Measurements from ENCODE around the gene ARFGEF2.
"Not testable (repeated sequence)": the region's sequence is repeated elsewhere in the genome, so short reads cannot be mapped to it uniquely, and the experiment has no call there.

The ARFGEF2 gene

DNA sequence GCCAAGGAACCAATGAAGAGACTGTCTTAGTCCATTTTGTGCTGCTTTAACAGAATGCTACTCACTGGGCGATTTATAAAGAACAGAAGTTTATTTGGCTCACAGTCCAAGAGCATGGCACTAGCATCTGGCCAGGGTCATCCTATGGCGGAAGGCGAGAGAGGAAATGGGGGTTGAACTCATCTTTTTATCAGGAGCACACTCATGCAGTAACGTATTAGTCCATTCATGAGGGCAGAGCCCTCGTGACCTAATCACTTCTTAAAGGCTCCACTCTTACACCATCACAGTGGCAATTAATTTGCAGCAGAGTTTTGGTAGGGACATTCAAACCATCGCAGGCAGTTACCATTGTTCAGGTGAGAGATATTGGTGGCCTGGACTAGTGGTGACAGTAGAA, 8.5 kb downstream of the ARFGEF2 start:
- peak in 1 of 2 donors; percentile 34 for DNase-seq

DNA sequence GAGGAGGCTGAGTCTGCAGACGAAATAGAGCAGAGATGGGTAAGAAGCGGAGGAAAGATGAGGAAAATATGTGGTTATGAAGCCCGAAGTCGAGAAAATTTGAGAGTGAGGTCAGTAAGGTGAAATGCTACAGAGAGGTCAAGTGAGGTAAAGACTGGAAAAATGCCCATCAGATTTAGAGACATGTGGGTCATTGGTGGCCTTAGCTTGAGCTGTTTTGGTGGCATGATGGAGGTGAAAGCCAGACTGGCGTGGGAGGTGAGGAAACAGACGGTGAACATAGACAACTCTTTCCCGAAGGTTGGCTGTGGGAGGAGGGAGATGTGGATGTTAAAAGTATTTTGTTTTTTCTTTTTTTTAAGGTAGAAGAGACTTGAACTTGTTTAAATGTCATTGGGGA, 9.4 kb downstream of the ARFGEF2 start:
- DNase-seq, result no peak

DNA sequence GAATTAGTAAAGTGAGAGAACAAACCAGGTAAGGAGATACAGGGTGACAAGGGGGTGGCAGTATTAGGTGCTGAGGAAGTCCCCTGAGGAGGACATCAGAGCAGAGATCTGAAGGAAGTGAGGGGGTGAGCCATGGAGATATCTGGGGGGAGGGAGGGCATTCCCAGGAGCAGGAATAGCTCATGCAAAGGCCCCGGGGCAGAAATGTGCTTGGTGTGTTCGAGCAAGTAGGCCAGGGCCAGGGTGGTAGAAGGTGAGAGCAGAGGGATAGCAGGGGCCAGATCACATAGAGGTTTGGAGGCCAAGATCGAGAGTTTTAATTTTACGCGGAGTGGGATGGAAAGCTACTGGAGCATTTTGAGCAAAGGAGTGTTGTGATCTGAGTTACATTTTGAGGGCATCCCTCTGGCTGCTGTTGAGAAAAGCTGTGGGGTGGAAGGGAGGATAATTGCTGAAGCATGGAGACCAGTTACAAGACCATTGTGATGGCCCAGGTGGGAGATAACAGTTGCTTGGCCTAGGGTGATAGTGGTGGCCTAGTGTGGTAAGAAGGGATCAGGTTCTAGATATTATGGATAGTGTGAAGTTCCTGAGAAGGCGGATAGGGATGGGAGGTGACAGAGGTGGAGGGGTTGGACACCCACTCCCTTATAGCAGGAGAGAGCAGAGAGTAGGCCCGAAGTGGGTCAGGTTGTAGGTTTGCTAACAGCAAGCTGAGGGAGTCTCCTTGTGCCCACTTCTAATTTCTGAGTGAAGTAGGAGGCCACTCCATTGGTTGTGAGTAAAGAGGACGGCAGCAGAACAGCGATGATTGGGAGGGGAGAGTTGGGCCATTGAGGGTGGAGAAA, 10.2 kb downstream of the ARFGEF2 start:
- DNase-seq, result no peak

DNA sequence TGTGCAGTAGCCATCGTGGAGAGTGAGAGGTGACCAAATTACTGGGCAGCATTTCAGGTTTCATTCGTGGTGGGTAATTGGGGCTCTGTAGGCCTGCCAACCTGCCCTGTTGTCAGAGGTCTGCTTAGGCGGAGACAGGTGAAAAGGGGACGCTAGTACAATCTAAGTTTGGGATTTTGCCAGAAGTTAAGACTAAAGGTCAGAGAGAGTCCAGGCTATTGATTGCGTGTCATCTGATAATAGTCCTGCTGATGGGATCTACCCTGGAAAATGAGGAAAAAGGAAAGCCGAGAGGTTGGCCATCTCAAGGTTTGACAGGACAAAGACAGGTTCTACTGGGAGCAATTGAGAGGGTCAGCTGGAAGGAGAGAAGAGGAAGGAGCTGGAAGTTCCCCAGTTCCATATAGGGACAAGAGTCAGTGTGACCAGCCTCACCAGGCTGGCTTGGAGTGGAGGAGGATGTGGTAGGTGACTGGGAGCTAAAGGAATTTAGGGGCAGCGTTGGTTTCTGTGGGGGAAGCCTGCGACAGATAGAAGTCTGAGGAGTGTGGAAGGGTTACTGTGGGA, 10.9 kb downstream of the ARFGEF2 start:
- DNase-seq, result no peak

DNA sequence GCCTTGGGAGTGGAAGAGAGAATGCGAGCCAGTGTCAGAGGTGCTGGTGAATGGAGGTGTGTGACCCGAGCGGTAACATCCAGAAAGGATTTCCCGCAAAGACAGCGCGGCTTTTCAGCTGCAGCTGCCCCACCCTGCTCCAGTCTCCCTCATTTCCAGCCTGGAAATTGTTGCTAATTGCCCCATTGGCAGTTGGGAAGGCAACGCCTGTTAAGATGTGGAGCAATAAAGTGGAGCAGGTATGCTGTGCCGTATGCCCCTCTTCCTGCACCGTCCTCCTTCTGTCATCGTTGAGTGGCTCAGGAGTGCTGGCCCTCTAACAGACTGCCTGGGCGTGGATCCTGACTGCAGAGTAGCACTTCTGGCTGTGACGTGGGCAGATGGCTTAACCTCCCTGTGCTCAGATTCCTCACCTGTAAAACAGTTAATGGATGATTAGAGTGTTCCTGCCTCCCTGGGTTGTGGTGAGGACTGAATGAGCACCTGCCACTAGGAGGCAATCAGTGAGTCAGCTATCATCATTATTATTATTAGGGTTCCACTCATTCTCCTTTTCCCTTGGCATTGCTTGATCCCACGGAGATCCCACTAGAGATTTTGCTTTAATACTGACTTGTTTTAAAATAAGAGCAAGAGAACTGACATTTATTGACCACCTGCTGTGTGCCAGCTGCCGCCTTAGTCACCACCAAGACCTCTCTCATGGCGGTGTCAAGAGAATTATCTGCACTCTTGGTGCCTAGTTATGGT, 11.7 kb downstream of the ARFGEF2 start:
- no peak for DNase-seq

DNA sequence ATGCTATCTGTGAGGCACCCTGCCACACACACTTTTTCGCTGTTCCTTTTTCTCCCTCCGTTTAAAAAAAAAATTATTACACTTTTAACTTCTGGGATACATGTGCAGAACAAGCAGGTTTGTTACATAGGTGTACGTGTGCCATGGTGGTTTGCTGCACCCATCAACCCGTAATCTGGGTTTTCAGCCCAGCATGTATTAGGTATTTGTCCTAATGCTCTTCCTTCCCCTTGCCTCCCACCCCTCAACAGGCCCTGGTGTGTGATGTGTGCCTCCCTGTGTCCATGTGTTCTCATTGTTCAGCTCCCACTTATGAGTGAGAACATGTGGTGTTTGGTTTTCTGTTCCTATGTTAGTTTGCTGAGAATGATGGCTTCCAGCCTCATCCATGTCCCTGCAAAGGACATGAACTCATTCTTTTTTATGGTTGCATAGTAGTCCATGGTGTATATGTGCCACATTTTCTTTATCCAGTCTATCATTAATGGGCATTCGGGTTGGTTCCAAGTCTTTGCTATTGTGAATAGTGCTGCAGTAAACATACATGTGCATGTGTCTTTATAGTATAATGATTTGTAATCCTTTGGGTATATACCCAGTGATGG, 12.9 kb downstream of the ARFGEF2 start:
- DNase-seq, result not testable (repeated sequence)

DNA sequence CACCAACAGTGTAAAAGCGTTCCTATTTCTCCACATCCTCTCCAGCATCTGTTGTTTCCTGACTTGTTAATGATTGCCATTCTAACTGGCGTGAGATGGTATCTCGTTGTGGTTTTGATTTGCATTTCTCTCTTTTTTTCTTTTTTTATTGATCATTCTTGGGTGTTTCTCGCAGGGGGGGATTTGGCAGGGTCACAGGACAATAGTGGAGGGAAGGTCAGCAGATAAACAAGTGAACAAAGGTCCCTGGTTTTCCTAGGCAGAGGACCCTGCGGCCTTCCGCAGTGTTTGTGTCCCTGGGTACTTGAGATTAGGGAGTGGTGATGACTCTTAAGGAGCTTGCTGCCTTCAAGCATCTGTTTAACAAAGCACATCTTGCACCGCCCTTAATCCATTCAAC, 13.5 kb downstream of the ARFGEF2 start:
- not testable (repeated sequence) for DNase-seq

DNA sequence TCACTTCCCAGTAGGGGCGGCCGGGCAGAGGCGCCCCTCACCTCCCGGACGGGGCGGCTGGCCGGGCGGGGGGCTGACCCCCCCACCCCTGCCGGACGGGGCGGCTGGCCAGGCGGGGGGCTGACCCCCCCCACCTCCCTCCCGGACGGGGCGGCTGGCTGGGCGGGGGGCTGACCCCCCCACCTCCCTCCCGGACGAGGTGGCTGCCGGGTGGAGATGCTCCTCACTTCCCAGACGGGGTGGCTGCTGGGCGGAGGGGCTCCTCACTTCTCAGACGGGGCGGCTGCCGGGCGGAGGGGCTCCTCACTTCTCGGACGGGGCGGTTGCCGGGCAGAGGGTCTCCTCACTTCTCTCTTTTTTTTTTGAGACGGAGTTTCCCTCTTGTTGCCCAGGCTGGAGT, 14.7 kb downstream of the ARFGEF2 start:
- not testable (repeated sequence) for DNase-seq

DNA sequence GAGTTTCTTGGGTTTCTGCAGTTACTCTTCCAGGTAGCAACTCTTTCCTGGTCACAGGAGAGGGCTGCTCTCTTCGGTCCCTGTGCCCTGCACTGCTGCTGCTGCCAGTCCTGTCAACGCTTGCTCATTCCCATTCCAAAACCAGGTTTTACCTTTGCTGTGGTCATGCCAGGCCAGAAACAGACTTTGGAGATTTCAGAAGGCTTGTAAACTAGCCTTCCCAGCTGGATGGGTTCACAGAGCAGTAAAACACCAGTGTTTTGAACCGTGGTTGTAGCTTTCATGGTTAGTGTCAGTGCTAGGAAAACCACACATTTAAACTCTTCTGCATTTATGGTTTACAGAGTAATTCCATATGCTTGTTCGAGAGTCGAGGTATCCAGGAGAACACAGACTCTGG, 16.2 kb downstream of the ARFGEF2 start:
- DNase-seq, result no peak

DNA sequence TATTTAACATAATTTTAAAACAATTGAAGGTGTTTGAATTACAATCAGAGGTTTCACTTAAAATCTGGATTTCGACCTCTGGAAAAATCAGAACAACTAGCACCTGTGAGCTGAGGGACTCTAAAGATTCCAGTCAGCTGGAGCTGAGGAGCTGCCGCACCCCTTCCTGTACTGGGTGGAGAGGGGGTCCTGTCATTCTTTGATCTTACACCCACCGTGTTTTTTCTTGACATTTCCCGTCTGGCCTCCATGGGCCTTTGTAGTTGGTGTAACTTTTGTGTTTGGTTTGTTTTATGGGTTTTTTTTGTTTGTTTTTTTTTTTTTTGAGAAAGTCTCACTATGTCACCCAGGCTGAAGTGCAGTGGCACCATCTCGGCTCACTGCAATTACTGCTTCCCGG, 17.2 kb downstream of the ARFGEF2 start:
- DNase-seq, result no peak

DNA sequence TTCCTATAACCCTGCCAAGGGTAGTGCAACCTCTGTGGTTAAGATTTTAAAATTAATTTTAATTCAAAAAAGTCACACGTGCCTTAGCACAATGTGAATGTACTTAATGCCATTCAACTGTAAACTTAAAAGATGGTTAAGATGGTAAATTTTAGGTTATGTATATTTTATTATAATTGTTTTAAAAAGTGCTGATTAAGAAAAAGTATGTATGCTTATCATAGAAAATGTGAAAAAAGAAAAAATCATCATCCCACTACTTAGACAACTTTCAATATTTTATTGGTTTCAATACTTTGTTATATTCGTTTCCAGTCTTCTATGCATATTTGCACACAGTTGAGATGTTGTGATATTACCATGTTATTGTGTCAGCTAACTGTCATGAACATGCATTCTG, 18.7 kb downstream of the ARFGEF2 start:
- no peak for DNase-seq

DNA sequence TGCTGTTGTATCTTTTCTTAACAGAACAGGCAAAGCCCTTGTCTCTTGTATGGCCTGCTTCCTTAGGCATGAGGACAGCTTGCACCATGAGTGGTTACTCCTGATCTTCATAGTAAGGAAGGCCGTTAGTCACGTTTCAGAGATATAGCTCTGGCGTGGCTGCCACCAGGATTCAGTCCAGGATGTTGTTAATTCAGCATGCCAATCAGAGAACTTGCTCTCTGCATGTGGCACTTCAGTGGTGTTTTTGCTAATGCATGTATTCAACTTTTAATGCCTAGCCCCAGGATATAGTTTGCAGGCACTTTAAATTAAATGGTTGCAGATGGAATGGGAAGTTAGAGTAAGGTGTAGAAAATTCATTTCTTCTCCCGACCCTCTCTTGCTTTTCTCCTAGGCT, 20.0 kb downstream of the ARFGEF2 start:
- no peak for DNase-seq

DNA sequence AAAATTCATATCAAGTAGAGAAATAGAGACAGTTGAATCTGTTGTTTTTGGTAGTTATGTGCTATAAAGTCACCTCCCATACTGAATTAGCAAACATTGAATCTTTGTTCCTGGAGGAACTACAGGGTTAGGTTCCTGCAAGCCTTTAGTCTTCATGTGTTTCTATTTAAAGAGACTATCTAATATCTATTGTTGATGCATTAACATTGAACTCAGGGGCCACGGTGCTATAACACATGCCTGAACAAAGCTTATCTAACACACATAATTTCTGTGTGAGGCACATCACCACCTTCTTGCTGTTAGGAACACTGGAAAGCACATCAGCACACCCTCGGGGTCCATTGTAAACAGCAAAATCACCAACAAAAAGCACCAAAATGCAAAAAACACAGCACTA, 21.2 kb downstream of the ARFGEF2 start:
- no peak for DNase-seq

DNA sequence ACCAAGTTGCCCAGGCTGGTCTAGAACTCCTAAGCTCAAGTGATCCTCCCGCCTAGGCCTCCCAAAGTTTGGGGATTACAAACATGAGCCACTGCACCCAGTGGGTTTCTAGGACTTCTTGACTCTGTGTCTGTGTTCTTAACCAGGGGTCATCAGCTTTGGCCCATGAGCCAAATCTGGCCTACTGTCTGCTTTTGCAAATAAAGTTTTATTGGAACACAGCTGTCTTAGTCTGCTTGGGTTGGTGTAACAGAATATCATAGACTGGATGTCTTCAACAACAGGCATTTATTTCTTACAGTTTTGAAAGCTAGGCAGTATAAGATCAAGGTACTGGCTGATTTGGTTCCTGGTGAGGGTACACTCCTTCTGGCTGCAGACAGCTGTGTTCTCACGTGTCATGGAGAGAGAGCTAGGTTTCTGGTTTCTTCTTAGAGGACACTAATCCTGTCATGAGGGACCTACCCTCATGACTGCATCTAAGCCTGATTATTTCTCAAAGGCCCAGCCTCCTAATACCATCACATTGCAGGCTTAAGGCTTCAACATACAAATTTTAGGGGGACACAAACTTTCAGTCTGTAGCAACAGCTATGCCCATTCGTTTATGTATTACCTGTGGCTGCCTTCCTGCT, 23.3 kb downstream of the ARFGEF2 start:
- no peak for DNase-seq

DNA sequence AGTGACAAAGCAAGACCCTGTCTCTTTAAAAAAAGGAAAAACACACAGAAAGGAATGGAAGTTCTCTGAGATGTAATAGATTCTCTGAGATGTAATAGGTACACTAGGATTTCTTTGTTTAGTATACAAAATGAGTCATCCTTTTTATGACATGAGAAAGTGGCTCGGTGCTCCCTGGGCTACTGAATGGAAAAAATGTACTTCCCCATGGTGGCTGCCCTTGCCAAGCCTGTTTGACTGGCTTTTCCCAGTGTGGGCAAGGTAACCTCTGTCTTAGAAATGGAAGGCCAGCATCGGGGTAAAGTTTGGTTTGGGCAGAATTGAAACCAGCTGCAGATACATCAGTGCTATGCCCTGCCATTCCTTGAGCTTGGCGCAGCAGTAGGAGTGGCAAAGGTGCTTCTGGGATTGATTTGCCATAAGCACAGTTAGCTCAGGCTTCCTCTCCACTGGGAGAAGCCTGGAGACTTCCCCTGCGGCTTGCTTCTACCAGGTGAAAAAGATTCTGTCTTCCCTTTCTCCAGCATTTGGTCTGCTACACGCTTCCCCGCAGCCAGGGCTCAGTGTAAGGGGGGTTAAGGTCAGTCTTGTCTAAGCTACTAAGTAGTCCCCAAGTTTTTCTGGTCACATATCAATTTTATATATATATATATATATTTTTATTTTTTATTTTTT, 24.5 kb downstream of the ARFGEF2 start:
- peak in 1 of 2 donors; percentile 7 for DNase-seq

DNA sequence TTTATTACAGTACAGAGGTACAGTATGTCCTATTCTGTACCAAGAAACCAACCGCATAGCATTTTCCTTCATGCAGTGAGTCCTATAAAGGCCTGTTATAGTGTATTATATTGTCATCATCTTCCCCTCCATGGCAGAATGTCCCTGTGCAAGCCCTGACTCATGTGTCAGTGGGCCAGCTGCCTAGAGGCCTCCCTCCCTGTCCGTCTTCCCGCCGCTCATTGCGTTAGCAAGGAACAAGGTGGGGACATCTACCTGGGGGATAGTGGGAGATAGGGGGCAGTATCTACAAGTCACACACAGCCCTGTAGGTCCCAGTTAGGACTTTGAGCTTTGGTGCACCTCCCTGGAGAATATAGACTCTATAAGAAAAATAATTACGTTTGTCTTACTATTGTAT, 27.1 kb downstream of the ARFGEF2 start:
- DNase-seq, result no peak

DNA sequence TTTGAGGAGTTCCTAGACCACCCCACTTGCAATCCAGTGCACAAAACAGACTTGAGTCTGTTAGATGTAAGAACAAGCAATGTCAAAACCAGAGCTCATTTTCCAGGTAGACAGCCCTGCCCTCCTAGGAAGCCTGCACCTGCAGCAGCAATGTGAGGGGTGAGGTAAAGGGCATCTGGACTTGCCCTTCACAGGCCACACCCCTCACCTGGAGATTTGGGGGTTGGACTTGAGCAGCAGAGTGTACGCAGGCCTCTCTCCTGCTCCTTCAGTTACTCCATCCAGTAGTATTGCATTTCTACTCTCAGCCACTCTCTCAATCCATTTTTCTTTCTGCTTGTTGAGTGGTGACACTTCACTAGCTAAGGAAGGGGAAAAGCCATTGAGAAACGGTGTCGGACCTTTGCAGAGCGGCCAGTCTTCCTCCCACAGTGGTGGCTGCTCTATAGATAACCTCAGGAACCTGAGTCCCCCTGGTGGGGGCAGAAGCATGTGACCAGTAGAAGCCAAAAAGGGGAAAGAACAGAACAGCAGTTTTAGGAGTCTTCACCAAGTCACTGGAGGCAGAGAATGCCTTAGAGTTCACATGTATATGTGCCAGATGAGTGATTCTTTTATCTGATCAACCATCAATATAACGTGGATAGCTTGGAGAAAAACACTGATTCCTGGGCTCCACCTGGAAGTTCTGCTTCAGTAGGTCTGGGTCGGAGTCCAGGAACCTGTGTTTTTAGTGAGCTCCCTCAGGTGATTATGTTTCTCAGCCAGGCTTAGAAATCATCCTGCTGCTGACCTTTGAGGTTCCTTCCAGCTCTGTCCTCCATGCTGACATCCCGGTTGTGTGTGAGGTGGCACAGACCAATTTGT, 28.0 kb downstream of the ARFGEF2 start:
- peak in 1 of 2 donors; percentile 23 for DNase-seq

DNA sequence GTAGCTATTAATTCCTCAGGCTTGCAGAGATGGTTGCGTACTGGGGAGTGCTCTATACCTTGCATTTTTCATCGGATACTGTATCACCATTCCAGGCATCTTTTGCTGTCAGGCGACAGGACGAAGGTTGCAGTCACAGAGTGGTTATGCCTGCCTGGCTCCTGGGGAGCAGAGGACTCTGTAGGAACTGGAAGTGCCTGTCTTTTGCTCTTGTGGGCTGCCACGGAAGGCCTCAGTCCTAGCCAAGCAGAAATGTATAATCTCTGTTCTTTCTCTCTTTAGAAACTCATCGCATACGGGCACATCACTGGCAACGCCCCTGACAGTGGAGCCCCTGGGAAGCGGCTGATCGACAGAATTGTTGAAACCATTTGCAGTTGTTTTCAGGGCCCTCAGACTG, 29.5 kb downstream of the ARFGEF2 start:
- DNase-seq, result no peak

DNA sequence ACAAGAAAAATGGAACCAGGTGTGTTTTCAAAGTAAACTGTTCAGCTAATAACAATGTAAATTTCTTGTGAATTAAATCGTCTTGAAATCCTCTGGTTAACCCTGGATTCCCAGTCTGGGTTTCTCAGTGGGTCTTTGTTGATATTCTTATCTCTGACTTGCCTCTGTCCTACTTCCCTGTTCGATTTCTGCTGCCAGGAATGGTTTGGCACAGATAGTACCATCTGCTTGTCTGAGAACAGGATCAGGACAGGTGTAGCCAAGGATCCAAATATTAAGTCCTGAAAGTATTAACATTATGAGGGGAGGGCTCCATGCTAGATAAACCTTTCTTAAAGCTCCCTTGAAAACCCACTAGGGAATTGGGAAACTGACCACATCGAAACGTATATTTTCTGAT, 30.1 kb downstream of the ARFGEF2 start:
- no peak for DNase-seq

DNA sequence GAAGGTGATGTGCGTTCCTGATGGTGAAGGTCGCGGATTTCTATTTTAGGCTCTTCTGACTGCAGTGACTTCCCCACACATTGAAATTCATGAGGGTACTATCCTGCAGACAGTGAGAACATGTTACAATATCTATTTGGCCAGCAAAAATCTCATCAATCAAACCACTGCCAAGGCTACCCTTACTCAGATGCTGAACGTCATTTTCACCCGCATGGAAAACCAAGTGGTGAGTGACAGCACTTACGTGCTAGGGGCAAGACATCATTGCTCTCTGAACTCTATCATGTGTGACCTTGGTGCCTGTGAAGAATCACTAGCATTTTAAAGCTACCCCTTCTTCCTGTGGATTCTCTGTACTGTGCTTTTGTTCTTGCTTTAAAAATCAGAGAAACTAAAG, 31.1 kb downstream of the ARFGEF2 start:
- no peak for DNase-seq

DNA sequence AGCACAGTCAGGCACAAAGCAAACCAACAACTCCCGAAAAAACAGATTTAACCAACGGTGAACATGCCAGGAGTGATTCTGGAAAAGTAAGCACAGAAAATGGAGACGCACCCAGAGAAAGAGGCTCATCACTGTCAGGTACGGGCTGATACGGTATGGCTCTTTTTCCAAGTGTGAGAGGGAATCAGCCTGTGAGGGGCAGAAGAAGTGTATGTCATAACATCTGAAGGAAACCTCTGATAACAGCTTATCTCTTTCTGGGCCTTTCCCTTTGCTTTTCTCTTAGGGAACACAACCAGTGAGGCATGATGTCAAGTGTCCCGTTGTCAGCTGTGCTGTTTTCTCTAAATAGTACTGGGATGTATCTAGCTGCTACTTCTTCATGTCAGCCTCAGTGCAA, 32.1 kb downstream of the ARFGEF2 start:
- no peak for DNase-seq

Data from inflammatory macrophage (primary cell).